MCF 10A (cell line): Measurements from ENCODE around the gene MBD3L3. TPM values are rescaled to one million over a fixed set of nuclear protein-coding genes. Genes with fewer than 3 reads are reported as not detected.

ENCODE experiments used
- BruUV-seq: library from RNA; stranded (reverse); fragments of 400-500 nt; replicated peaks from 2 replicates; lab custom pipeline; 2021; lab: Mats Ljungman, UMichigan
- CTCF ChIA-PET: fragments of 300-600 bp; sonication (Branson Sonifier 250); formaldehyde crosslinking; extraction: SDS; loops from one replicate; lab custom pipeline; 2021; ENCODE audit warnings: antibody characterized with exemption, inconsistent platforms; lab: Yijun Ruan, JAX
- POLR2A ChIA-PET: fragments of 300-600, 350-650 bp; sonication (Branson Sonifier 250); formaldehyde crosslinking; extraction: SDS; loops from one replicate; lab custom pipeline; 2020; ENCODE audit warnings: antibody characterized with exemption, inconsistent platforms; lab: Yijun Ruan, JAX
- DNase-seq: peaks from one replicate; pipeline ENCODE4 v3.0.0-alpha.2; 2018; ENCODE audit not compliant: unreplicated experiment
- H3K27ac Mint-ChIP-seq: one replicate; pipeline ENCODE4 v1.8.0; 2022; ENCODE audit warnings: mild to moderate bottlenecking, low read depth, mixed read lengths; ENCODE audit not compliant: unreplicated experiment
- H3K27me3 Mint-ChIP-seq: one replicate; pipeline ENCODE4 v1.8.0; 2022; ENCODE audit warnings: mixed read lengths; ENCODE audit not compliant: insufficient read depth, unreplicated experiment
- H3K36me3 Mint-ChIP-seq: one replicate; pipeline ENCODE4 v1.8.0; 2022; ENCODE audit warnings: mild to moderate bottlenecking, moderate library complexity, mixed read lengths; ENCODE audit not compliant: insufficient read depth, unreplicated experiment
- H3K4me1 Mint-ChIP-seq: one replicate; pipeline ENCODE4 v1.8.0; 2022; ENCODE audit warnings: mixed read lengths; ENCODE audit not compliant: insufficient read depth, unreplicated experiment
- H3K4me3 Mint-ChIP-seq: one replicate; pipeline ENCODE4 v1.8.0; 2022; ENCODE audit warnings: mild to moderate bottlenecking, moderate library complexity, mixed read lengths; ENCODE audit not compliant: unreplicated experiment
- H3K9me3 Mint-ChIP-seq: one replicate; pipeline ENCODE4 v1.8.0; 2022; ENCODE audit warnings: mixed read lengths; ENCODE audit not compliant: unreplicated experiment
- intact Hi-C: fragments of 100-400 bp; cut with micrococcal nuclease; formaldehyde crosslinking; loops from 2 replicates; pipeline ENCODE4 v1.14.1; 2022
- total RNA-seq: library from RNA; stranded (reverse); gene quantifications from 2 replicates; pipeline ENCODE4 v1.2.3, GENCODE V29; 2022
- TF ChIP-seq, protein P1 (sequence below): fragments of 200-600 bp; IDR thresholded peaks from one replicate; pipeline ENCODE4 v1.8.0; 2022; ENCODE audit warnings: antibody characterized with exemption, mild to moderate bottlenecking; ENCODE audit not compliant: unreplicated experiment

MBD3L3 gene
- total RNA-seq, 1 experiment from 2014 or later, result not detected

GRCh38 chr19:7072541-7072940, 14.1 kb upstream of the MBD3L3 start:
- no TSS peak for BruUV-seq
- H3K4me1 Mint-ChIP-seq, result peaks cover 10% of the 10 kb centered on the region
- intact Hi-C loops, result no loop called here
- no peak overlapping the region for H3K4me3 Mint-ChIP-seq
- H3K27me3 Mint-ChIP-seq, result no peaks in the 10 kb centered on the region
- H3K27ac Mint-ChIP-seq, result no peak overlapping the region
- no peak for DNase-seq
- no peaks in the 10 kb centered on the region for H3K9me3 Mint-ChIP-seq
- ChIA-PET CTCF (no interaction called here), POLR2A (interaction anchor here (0.9 kb wide), 1 partner anchor 27 kb away, joined by 3 read pairs; no protein-coding TSS in a partner anchor)
- H3K36me3 Mint-ChIP-seq, result peaks cover 87% of the 10 kb centered on the region
- TF ChIP-seq, protein P1, sequence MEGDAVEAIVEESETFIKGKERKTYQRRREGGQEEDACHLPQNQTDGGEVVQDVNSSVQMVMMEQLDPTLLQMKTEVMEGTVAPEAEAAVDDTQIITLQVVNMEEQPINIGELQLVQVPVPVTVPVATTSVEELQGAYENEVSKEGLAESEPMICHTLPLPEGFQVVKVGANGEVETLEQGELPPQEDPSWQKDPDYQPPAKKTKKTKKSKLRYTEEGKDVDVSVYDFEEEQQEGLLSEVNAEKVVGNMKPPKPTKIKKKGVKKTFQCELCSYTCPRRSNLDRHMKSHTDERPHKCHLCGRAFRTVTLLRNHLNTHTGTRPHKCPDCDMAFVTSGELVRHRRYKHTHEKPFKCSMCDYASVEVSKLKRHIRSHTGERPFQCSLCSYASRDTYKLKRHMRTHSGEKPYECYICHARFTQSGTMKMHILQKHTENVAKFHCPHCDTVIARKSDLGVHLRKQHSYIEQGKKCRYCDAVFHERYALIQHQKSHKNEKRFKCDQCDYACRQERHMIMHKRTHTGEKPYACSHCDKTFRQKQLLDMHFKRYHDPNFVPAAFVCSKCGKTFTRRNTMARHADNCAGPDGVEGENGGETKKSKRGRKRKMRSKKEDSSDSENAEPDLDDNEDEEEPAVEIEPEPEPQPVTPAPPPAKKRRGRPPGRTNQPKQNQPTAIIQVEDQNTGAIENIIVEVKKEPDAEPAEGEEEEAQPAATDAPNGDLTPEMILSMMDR, result no peak

DNA sequence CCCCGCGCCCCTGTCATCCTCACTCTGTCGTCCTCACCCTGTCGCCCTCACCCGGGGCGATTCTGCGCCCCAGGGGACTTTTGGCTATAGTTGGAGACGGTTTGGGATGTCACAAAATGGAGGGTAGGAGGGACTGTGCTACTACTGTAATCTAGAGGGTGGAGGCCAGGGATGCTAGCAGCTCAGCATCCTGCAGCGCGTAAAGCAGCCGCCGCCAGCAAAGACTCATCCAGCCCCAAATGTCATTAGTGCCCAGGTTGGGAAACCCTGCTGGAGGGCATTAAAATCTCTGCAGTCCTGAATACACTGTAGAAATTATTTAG, 11.4 kb upstream of the MBD3L3 start:
- ChIA-PET CTCF (interaction anchor here (0.5 to 0.8 kb wide), 4 partner anchors 58 to 634 kb away, joined by 3 read pairs; no protein-coding TSS in a partner anchor), POLR2A (interaction anchor here (0.8 to 2.8 kb wide), 14 partner anchors 8 to 850 kb away, joined by 3 to 13 read pairs (median 4); partner anchors contain the start of genes INSR, PET100, SNAPC2 and XAB2)
- DNase-seq, result no peak
- no peaks in the 10 kb centered on the region for H3K9me3 Mint-ChIP-seq
- peak overlapping the region; percentile 85 for H3K4me3 Mint-ChIP-seq
- intact Hi-C loops, result no loop called here
- peak overlapping the region; percentile 90 for H3K27ac Mint-ChIP-seq
- TF ChIP-seq, protein P1, result no peak
- no TSS peak for BruUV-seq
- peaks cover 60% of the 10 kb centered on the region for H3K36me3 Mint-ChIP-seq
- peaks cover 10% of the 10 kb centered on the region for H3K4me1 Mint-ChIP-seq
- no peaks in the 10 kb centered on the region for H3K27me3 Mint-ChIP-seq

- ChIA-PET CTCF (interaction anchor here (0.5 to 0.8 kb wide), 6 partner anchors 57 to 1023 kb away, joined by 3 to 6 read pairs (median 3); no protein-coding TSS in a partner anchor), POLR2A (interaction anchor here (0.6 to 2.8 kb wide), 20 partner anchors 9 to 1320 kb away, joined by 3 to 13 read pairs (median 3); partner anchors contain the start of genes INSR, PET100, SNAPC2 and XAB2)
- peaks cover 54% of the 10 kb centered on the region for H3K36me3 Mint-ChIP-seq
- no peaks in the 10 kb centered on the region for H3K9me3 Mint-ChIP-seq
- DNase-seq, result peak; percentile 98
- BruUV-seq, result no TSS peak
- no peaks in the 10 kb centered on the region for H3K27me3 Mint-ChIP-seq
- peaks cover 10% of the 10 kb centered on the region for H3K4me1 Mint-ChIP-seq
- intact Hi-C loops, result no loop called here
- TF ChIP-seq, protein P1, result no peak
- peak within 1 kb of the TSS; percentile 85 for H3K4me3 Mint-ChIP-seq
- H3K27ac Mint-ChIP-seq, result peak within 1 kb of the TSS; percentile 90
These were observed 10.8 kb upstream of the MBD3L3 start, which contains the start of gene ZNF557 for GRCh38 chr19:7069042-7069903. ZNF557 (plus strand) TSS chr19:7069703; CDS start chr19:7075075, 5,372 bp downstream.

DNA sequence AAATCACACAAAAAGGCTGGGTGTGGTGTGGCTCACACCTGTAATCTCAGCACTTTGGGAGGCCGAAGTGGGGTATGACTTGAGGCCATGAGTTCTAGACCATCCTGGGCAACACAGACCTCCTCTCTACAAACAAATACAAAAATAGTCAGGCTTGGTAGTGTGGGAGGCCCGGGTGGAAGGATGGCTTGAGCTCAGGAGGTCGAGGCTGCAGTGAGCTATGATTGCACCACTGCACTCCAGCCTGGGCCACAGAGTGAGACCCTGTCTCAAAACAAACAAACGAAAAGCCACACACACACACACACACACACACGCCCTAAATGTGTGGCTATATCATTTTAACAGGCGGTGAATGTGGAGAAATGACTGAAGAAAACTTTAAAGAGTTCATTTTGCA, 10.1 kb upstream of the MBD3L3 start:
- TF ChIP-seq, protein P1, result no peak
- Mint-ChIP-seq H3K4me1 (peaks cover 10% of the 10 kb centered on the region), H3K27ac (peak overlapping the region; percentile 90), H3K36me3 (peaks cover 47% of the 10 kb centered on the region), H3K27me3 (no peaks in the 10 kb centered on the region), H3K9me3 (no peaks in the 10 kb centered on the region), H3K4me3 (peak overlapping the region; percentile 85)
- BruUV-seq, result no TSS peak
- intact Hi-C loops, result no loop called here
- CTCF ChIA-PET, result interaction anchor here (0.5 to 0.8 kb wide), 2 partner anchors 141 to 1022 kb away, joined by 3 to 6 read pairs; no protein-coding TSS in a partner anchor
- POLR2A ChIA-PET, result interaction anchor here (0.5 to 2.8 kb wide), 13 partner anchors 12 to 1321 kb away, joined by 3 to 13 read pairs (median 3); partner anchors contain the start of gene INSR
- no peak for DNase-seq
